CD4-positive, alpha-beta T cell treated with Interleukin-10 for 1 hour (primary cell): ENCODE measurements around the gene GALNT1.

ENCODE experiments used
- DNase-seq: peaks from one replicate; pipeline ENCODE4 v3.0.0-alpha.2; 2020

GALNT1 gene

DNA sequence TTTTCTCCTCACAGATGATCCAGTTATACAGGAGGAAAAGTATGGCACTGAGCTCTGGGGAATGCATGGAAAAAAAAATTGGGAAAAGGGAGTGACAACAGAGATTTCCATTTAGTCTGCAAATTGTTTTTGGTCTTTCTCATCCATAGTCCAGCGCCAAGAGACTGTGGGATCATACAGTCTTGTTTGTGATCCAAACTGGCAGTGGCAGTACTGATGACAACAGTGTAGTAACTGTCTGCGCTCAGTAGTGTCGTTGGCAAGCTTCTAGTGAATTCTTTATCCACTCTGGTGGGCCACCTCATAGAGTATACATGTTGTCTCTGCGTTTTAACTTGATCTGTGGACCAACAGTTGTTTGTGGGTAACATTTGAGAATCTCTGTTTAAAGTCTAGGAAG is 37.9 kb downstream of the GALNT1 start:
- DNase-seq, result no peak

DNA sequence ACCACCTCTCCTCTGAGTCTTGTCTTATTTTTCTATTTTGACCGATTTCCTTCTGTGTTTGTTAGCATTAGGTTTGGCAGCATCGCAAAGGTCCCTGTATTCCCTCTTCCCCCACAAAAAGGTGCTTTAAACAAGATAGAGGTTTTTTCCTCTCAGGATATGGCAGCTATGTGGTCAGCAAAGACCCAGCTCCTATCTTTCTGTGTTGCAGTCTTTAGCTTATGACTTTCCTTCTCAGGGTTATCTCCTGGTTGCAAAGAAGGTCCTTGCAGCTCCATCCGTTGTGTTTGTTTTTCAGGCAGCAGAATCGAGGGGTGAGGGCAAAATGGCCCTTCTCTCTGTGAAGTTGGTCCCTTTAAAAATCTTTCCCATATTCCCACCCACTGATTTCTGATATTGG is 38.4 kb downstream of the GALNT1 start:
- DNase-seq, result no peak

GRCh38 chr18:35620765-35621164 is 39.2 kb downstream of the GALNT1 start:
- no peak for DNase-seq

- DNase-seq, result no peak
Observed at GRCh38 chr18:35623255-35623654, 41.7 kb downstream of the GALNT1 start.

DNA sequence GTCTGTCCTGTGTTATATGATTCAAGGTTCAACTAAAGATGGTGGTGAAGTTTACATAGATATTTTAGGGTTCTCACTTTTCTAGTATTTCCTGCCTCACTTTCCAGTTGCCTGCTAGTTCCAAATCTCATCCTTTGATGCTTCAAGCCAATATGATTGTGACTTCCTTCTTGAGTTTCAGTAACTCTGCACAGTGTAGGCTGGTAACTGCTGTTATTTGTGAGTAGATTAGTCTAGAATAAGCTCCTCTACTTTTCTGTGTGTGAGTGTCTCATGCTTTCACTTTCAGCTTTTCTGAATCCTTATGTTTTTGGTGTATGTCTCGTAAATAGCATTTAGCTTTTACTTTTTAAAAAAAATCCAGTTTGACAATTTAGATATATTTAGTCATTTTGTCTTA is 42.6 kb downstream of the GALNT1 start:
- DNase-seq, result no peak

GRCh38 chr18:35625232-35625631 is 43.7 kb downstream of the GALNT1 start:
- no peak for DNase-seq

DNA sequence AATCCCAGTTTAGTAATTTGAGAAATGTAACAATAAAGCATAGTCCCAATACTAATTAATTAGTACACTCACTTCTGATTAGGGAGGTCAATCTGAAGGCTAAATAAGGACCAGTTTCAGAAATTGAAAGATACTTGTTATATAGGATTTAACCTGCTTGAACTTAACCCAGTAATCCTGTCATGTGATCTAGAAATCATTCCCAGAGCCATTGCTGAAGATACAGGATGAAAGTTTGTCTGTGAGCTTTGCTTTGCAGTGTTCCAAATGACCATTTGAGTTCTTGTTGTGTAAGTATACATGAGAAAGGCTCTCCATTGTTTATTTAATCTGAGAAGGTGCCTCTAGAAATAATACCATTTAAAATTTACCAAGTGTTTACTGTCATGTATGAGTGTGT is 52.2 kb downstream of the GALNT1 start:
- no peak for DNase-seq

DNA sequence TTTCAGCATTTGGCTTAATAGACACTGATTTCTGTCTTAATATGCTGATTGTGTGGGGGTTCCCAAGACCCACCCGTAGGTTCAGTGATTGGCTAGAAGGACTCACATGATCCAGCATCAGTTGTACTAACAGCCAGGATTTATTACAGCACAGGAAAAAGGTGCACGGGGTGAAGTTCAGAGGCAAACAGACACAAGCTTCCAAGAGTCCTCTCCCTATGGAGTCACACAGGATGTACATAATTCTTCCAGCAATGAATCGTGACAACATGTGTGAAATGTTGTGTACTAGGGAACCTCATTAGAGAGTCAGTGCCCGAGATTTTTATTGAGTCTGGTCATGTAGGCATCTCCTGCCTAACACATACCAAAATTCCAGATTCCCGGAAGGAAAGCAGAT is 52.8 kb downstream of the GALNT1 start:
- DNase-seq, result no peak

DNA sequence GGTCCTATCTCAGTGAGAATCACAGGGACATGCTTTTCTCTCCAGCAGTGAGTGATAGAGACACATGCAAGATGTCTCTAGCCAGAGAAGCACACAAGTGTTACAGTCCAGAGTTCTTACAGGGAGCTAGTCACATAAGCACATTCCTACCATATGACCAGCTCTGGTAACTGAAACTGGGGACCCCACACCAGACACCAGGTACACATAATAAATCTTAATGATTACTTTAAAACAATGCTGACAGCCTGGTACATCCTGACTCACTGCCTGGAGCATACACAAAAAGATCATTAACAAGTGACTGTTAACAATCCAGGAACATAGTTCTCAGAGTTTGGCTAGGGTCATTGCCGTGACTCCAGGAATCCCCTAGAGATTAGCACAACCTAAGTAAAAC is 53.6 kb downstream of the GALNT1 start:
- no peak for DNase-seq

DNA sequence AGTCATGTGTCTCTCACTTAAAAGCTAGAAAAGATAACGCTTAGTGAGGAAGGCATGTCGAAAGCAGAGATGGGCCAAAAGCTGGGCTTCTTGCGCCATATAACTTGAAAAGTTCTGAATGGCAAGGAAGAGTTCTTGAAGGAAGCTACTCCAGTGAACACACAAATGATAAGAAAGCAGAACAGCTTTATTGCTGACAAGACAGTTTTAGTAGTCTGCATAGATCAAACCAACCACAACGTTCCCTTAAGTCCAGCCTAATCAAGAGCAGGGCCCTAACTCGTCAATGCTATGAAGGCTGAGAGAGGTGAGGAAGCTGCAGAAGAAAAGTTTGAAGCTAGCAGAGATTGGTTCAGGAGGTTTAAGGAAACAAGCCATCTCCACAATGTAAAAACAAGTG is 55.7 kb downstream of the GALNT1 start:
- DNase-seq, result no peak

DNA sequence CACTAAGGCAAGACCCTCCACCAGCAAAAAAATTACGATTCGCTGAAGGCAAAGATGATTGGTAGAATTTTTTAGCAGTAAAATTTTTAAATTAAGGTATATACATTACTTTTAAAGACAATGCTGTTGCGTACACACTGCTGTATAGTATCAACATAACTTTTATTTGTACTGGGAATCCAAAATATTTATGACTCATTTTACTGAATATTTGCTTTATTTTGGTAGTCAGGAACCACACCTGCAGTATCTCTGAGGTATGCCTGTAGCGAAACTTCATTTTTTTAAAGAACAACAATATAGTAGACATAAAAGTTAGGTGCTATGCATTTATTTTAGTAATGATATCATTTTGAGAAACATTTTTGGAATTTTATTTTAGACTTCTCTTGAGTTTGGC is 57.8 kb downstream of the GALNT1 start:
- no peak for DNase-seq

GRCh38 chr18:35641467-35641866 is 59.9 kb downstream of the GALNT1 start:
- DNase-seq, result no peak

DNA sequence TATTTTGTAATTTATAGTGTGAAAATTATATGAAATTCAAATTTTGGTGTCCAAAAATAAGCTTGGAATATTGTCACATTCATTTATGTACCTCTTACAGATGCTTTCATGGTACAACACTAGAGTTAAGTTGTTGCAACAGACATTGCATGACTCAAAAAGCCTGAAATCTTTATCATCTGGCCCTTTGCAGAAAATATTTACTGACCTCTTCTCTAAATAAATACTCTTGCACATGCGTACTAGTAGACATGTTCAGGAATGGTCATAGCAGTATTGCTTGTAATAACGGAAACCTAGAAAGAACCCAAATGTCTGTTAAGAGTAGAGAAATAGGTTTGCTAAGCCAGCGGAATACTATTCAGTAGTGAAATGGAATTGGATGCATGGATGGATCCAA is 60.4 kb downstream of the GALNT1 start:
- no peak for DNase-seq

GRCh38 chr18:35642802-35643201 is 61.3 kb downstream of the GALNT1 start:
- DNase-seq, result no peak

DNA sequence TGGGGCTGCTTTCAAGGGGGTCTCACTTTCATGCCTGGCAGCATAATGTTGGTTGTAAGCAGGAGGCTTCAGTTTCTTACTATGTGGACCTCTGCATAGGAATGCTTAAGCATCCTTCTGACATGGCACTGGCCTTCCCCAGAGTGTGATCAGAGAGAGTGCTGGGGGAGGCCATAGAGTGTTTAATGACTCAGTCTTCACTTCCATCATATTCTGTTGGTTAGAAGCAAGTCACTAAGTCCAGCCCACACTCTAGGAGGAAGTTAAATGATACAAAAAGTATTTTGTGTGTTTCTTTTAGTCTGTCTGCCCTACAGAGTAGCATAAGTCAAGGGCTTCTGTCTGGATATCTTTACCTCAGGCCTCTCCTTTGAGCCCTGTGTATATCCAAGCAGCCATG is 64.9 kb downstream of the GALNT1 start:
- DNase-seq, result no peak

DNA sequence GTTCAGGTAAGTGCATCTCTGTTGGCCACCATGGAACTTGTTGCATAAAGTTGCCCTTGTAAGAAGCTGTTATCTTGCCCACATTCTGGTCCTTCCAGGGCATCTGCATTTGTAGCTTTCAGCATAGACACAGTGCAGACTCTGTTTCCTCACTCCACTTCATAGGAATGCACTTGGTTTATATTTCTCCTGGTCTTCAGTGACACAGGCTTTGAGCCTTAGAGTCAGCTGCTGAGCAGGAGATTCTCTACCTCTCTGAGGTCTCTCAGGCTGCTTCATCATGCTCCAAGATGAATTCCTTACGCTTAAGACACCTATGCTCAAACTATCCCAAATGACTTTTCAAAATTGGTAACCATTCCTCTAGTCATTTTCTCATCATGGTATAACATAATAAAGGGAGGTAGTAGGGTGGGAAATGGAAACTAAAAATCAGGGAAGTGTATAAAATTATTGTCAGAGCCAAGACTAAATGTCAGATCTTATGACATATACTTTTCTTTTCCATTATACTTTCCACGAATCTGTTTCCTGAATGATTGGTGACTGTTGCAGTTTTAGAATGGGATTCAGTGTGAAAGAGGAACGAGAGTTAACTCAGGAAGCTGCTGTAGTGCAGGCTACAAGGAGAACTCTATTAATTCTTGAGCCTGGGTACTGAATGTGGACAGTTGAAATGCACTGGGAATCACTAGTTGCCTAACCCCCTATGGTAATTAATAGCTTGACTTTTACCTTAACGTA is 72.0 kb downstream of the GALNT1 start:
- DNase-seq, result no peak

GRCh38 chr18:35658112-35658511 is 76.6 kb downstream of the GALNT1 start:
- no peak for DNase-seq

DNA sequence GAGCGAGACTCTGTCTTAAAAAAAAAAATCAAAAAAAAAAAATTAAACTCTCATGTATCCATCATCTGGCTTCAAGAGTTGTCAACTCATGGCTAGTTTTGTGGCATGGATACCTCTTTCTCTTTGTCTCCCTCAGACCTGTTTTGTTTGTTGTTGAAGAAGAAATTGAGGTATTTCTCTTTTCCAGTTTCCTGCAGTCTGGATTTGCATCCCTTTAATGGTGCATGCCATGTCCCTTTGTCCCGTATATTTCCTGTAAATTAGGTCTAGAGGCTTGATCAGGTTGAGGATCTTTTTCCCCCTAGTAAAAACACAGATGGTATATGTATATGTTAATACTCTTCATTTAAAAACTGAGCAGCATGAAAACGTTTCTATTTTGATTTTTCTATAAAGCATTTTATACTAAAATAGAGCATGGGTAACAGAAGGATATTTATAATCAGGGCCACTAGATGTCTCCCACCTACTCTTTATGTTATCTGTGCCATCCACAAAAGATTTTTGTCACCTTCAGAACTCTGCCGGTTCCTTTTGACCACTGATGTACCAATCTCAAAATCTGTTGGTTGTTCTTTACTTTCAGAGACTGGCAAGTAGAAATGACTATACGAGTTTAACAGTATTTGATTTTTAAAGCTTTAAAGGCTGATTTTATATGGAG is 80.1 kb downstream of the GALNT1 start:
- no peak for DNase-seq

GRCh38 chr18:35662293-35663062 is 80.9 kb downstream of the GALNT1 start:
- DNase-seq, result no peak

DNA sequence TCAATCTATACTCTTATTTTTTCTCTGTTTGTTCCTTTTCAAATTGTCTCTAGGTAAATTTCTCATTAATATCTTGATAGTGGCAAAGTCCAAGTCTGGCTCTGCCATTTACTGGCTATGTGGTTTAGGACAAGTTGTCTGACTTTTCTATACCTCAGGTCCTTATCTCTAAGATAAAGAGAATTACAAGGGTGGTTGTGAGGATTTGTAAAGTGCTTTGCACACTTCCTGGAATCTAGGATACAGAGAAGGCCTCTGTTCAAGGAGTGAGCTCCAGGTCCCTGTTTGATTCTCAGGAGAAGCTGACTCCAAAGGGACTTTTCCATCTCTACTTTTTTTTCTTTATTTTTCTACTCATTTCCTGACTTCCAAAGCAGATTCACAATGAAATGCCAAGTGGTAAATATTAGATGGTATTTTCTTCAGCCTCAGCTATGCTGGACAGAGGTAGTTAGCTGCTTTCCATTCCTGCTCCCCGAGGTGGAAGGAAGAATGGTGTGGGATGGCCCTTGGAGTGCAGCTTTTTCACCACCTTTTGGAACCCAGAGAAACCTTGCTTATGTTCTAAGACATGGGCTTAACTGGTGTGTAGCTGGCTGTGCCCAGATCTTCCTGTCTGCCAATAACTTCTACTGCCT is 90.5 kb downstream of the GALNT1 start:
- no peak for DNase-seq

GRCh38 chr18:35672897-35673296 is 91.4 kb downstream of the GALNT1 start:
- no peak for DNase-seq

DNA sequence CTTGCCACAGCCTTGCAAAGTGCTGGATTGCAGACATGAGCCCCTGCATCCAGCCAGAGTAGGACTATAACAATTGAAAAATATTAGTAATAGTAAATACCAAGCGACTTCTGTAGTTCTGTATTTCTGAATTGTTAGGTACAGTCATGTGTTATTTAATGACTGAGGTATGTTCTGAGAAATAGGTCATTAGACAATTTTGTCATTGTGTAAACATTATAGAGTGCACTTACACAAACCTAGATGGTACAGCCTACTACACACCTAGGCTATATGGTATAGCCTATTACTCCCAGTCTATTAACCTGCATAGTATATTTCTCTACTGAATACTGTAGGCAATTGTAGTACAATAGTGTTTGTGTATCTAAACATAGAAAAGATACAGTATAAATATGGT is 92.1 kb downstream of the GALNT1 start:
- no peak for DNase-seq

- DNase-seq, result no peak
Observed at GRCh38 chr18:35680139-35680551, 98.6 kb downstream of the GALNT1 start.
